Hepatocyte (in vitro differentiated cells): Measurements from ENCODE around the gene FAAH. TPM values are rescaled to one million over a fixed set of nuclear protein-coding genes. Genes with fewer than 3 reads are reported as not detected.
A peak's percentile ranks its signal among the peaks of the same experiment; 100 is the strongest.

ENCODE experiments used
- DNase-seq: peaks from one replicate; pipeline ENCODE4 v3.0.0-alpha.2; 2016; ENCODE audit warnings: low spot score
- H2AFZ ChIP-seq: fragments of 200-600 bp; sonication (generic); 2 replicates; pipeline ENCODE4 v1.6.0; 2016; ENCODE audit warnings: antibody characterized with exemption, mild to moderate bottlenecking
- H3K27ac ChIP-seq: fragments of 200-600 bp; sonication (generic); 2 replicates; pipeline ENCODE4 v1.5.1; 2016; ENCODE audit warnings: mild to moderate bottlenecking
- H3K27me3 ChIP-seq: fragments of 200-600 bp; sonication (generic); 2 replicates; pipeline ENCODE4 v1.6.1; 2016
- H3K36me3 ChIP-seq: fragments of 200-600 bp; sonication (generic); replicated peaks from 2 replicates; pipeline ENCODE4 v1.5.1; 2016; ENCODE audit warnings: low read depth; ENCODE audit not compliant: insufficient read depth
- H3K4me1 ChIP-seq: fragments of 200-600 bp; sonication (generic); 2 replicates; pipeline ENCODE4 v1.5.1; 2016; ENCODE audit warnings: mild to moderate bottlenecking, moderate library complexity; ENCODE audit not compliant: insufficient read depth
- H3K4me2 ChIP-seq: fragments of 200-600 bp; sonication (generic); 2 replicates; pipeline ENCODE4 v1.6.0; 2016
- H3K4me3 ChIP-seq: fragments of 200-600 bp; sonication (generic); 2 replicates; pipeline ENCODE4 v1.5.1; 2016; ENCODE audit warnings: mild to moderate bottlenecking
- H3K79me2 ChIP-seq: fragments of 200-600 bp; sonication (generic); 2 replicates; pipeline ENCODE4 v1.6.0; 2017; ENCODE audit warnings: mild to moderate bottlenecking
- H3K9me2 ChIP-seq: fragments of 200-600 bp; sonication (generic); replicated peaks from 2 replicates; pipeline ENCODE4 v1.6.0; 2017; ENCODE audit warnings: mild to moderate bottlenecking; ENCODE audit not compliant: insufficient read depth
- H3K9me3 ChIP-seq: fragments of 200-600 bp; sonication (generic); 2 replicates; pipeline ENCODE4 v1.5.1; 2016; ENCODE audit warnings: low read depth, mild to moderate bottlenecking
- H4K20me1 ChIP-seq: fragments of 200-600 bp; sonication (generic); 2 replicates; pipeline ENCODE4 v1.6.0; 2016; ENCODE audit warnings: mild to moderate bottlenecking; ENCODE audit not compliant: insufficient read depth, poor library complexity, severe bottlenecking
- EZH2 ChIP-seq: fragments of 200-600 bp; sonication (generic); IDR thresholded peaks from 2 replicates; pipeline ENCODE4 v1.6.1; 2016; ENCODE audit warnings: antibody characterized with exemption, mild to moderate bottlenecking, borderline replicate concordance
- EZH2phosphoT487 ChIP-seq: fragments of 200-600 bp; sonication (generic); IDR thresholded peaks from one replicate; pipeline ENCODE4 v1.6.1; 2018; ENCODE audit warnings: antibody characterized with exemption, mild to moderate bottlenecking, low read depth, moderate library complexity; ENCODE audit not compliant: unreplicated experiment, severe bottlenecking
- WGBS: methylation state at CpG from one replicate; pipeline ENCODE4 v1.1.6; 2016; ENCODE audit warnings: low lambda C conversion rate; ENCODE audit errors: missing lambda C conversion rate; 5-methylcytosine and 5-hydroxymethylcytosine counted together
- polyA plus RNA-seq: library from polyadenylated mRNA; unstranded; fragments of >200 nt; fragmentation: Nextera tagmentation; extraction: Ambion mirVana; gene quantifications from 2 replicates; pipeline ENCODE4 v1.2.1, GENCODE V29; 2016
- total RNA-seq: library from RNA; depleted of rRNA; stranded (reverse); fragments of >200 nt; gene quantifications from 2 replicates; pipeline ENCODE4 v1.2.3, GENCODE V29; 2014
- TF ChIP-seq, protein P1 (sequence below): fragments of 200-600 bp; sonication (generic); IDR thresholded peaks from 2 replicates; pipeline ENCODE4 v1.5.1; 2016; ENCODE audit warnings: antibody characterized with exemption, mild to moderate bottlenecking; ENCODE audit not compliant: poor library complexity

FAAH gene
- total and polyA plus RNA-seq, 2 experiments from 2014 or later: 44.5 to 61.8 TPM

DNA sequence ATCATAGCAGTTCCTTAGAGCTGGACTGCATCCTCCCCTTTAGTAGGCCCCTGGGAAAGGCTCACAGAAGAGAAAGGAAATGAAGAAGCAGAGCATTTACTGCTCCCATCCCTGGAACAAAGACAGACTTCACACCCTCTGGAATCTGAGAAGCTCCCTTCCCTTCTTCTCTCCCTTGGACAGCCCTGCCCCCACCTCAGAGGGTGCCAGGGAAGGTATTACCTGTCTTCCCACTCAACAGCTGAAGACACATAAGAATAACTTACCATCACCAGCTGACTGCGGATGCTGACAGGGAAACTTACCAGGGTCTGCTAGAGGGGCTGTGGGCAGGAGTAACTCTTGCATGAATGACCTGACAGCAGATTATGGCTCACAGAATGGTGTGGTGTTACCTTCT is 14.1 kb upstream of the FAAH start:
- no peak for DNase-seq
- no peaks in the 10 kb centered on the region for H3K9me2 ChIP-seq
- H3K4me3 ChIP-seq: no peak overlapping the region
- H4K20me1 ChIP-seq: no peaks in the 10 kb centered on the region
- no peak overlapping the region for H2AFZ ChIP-seq
- no peaks in the 10 kb centered on the region for H3K9me3 ChIP-seq
- H3K36me3 ChIP-seq: no peaks in the 10 kb centered on the region
- no peak overlapping the region for H3K4me2 ChIP-seq
- H3K4me1 ChIP-seq: no peaks in the 10 kb centered on the region
- WGBS: 94% methylated on average over 1 of the region's 1 CpG
- no peak overlapping the region for H3K27ac ChIP-seq
- TF ChIP-seq EZH2 (no peak), EZH2phosphoT487 (no peak)
- TF ChIP-seq, protein P1, sequence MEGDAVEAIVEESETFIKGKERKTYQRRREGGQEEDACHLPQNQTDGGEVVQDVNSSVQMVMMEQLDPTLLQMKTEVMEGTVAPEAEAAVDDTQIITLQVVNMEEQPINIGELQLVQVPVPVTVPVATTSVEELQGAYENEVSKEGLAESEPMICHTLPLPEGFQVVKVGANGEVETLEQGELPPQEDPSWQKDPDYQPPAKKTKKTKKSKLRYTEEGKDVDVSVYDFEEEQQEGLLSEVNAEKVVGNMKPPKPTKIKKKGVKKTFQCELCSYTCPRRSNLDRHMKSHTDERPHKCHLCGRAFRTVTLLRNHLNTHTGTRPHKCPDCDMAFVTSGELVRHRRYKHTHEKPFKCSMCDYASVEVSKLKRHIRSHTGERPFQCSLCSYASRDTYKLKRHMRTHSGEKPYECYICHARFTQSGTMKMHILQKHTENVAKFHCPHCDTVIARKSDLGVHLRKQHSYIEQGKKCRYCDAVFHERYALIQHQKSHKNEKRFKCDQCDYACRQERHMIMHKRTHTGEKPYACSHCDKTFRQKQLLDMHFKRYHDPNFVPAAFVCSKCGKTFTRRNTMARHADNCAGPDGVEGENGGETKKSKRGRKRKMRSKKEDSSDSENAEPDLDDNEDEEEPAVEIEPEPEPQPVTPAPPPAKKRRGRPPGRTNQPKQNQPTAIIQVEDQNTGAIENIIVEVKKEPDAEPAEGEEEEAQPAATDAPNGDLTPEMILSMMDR: no peak
- H3K79me2 ChIP-seq: no peaks in the 10 kb centered on the region
- no peaks in the 10 kb centered on the region for H3K27me3 ChIP-seq

DNA sequence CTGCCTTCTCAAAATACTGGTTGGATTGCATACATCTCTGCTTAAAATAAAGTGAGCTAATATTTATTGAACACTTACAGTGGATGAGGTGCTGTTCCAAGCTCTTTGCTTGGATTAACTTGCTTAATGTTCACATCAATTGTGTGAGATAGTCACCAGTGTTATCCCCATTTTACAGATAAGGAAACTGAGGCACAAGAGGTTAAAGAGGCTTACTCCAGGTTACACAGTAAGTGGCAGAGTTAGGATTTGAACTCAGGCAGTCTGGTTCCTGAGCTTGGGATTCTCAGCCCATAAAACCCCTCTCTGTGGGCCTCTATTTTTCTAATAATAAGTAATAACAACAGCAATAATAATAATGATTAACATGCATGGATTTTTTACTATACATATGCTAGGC is 13.6 kb upstream of the FAAH start:
- H3K4me3 ChIP-seq: no peak overlapping the region
- no peak for TF ChIP-seq EZH2
- TF ChIP-seq EZH2phosphoT487: no peak
- TF ChIP-seq, protein P1: no peak
- no peaks in the 10 kb centered on the region for H3K79me2 ChIP-seq
- H3K4me2 ChIP-seq: no peak overlapping the region
- H3K27me3 ChIP-seq: no peaks in the 10 kb centered on the region
- H3K9me2 ChIP-seq: no peaks in the 10 kb centered on the region
- H3K4me1 ChIP-seq: no peaks in the 10 kb centered on the region
- no peak overlapping the region for H2AFZ ChIP-seq
- no peaks in the 10 kb centered on the region for H3K36me3 ChIP-seq
- H3K9me3 ChIP-seq: no peaks in the 10 kb centered on the region
- DNase-seq: no peak
- no peak overlapping the region for H3K27ac ChIP-seq
- H4K20me1 ChIP-seq: no peaks in the 10 kb centered on the region

DNA sequence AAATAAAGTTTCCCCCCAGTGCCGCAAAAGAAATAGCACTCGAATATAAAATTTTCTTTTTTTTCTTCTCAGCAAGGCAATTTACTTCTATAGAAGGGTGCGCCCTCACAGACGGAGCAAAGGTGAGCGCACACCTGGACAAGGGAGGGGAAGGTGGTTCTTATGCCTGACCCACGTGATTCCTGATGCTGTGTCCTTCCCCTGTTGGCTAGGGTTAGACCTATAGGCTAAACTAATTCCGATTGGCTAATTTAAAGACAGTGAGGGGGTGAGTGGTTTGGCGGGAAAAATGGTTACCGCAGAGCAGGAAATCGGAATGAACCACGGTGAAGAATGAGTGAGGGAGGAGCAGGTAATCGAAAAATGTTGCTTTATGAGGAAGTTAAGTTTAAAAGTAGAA is 607 bp upstream of the FAAH start:
- Histone ChIP-seq H3K4me2 (peak overlapping the region; percentile 94), H3K9me3 (no peaks in the 10 kb centered on the region), H3K27ac (peak overlapping the region; percentile 78), H4K20me1 (peaks cover 4% of the 10 kb centered on the region), H3K36me3 (no peaks in the 10 kb centered on the region), H3K9me2 (no peaks in the 10 kb centered on the region), H3K27me3 (no peaks in the 10 kb centered on the region), H3K4me3 (no peak overlapping the region), H3K79me2 (peaks cover 28% of the 10 kb centered on the region), H3K4me1 (peaks cover 22% of the 10 kb centered on the region), H2AFZ (peak overlapping the region; percentile 49)
- peak; percentile 87 for DNase-seq
- TF ChIP-seq, protein P1: no peak
- TF ChIP-seq EZH2phosphoT487 (no peak), EZH2 (no peak)
- 14% methylated on average over 12 of the region's 12 CpGs for WGBS

DNA sequence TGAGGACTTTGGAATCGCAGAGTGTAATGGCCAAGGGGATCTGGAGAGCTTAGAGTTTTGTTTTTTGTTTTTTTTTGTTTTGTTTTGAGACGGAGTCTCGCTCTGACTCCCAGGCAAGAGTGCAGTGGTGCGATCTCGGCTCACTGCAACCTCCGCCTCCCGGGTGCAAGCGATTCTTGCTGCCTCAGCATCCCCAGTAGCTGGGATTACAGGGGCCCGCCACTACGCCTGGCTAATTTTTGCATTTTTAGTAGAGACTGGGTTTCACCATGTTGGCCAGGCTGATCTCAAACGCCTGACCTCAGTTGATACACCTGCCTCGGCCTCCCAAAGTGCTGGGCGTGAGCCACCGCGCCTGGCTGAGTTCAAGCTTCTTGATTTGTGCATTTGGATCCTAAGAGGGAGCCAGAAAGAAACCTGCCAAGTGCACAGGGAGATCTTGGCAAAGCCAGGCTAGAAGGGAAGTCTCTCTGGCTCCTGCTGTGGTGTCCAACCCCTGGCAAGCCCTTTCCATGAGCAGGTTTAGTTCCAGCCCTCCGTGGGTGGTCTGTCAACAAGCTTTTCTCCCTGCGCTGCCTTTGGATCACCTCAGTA is 852 bp downstream of the FAAH start:
- peak overlapping the region; percentile 78 for H3K27ac ChIP-seq
- TF ChIP-seq EZH2phosphoT487: no peak
- TF ChIP-seq EZH2: no peak
- TF ChIP-seq, protein P1: no peak
- peaks cover 22% of the 10 kb centered on the region for H3K4me1 ChIP-seq
- peak overlapping the region; percentile 49 for H2AFZ ChIP-seq
- no peaks in the 10 kb centered on the region for H3K27me3 ChIP-seq
- DNase-seq: no peak
- H3K79me2 ChIP-seq: peaks cover 43% of the 10 kb centered on the region
- WGBS: 19% methylated on average over 17 of the region's 17 CpGs
- H3K9me2 ChIP-seq: no peaks in the 10 kb centered on the region
- peaks cover 4% of the 10 kb centered on the region for H4K20me1 ChIP-seq
- peak overlapping the region; percentile 94 for H3K4me2 ChIP-seq
- H3K9me3 ChIP-seq: no peaks in the 10 kb centered on the region
- H3K36me3 ChIP-seq: no peaks in the 10 kb centered on the region
- H3K4me3 ChIP-seq: peak overlapping the region; percentile 43
